Activated naive CD4-positive, alpha-beta T cell treated with Interleukin-2 at 50 U/mL for 16 hours (primary cell): ENCODE measurements around the gene SLC22A31.

Source experiments
- DNase-seq: peaks from one replicate; pipeline ENCODE4 v3.0.0-alpha.2; 2020

The SLC22A31 gene

DNA sequence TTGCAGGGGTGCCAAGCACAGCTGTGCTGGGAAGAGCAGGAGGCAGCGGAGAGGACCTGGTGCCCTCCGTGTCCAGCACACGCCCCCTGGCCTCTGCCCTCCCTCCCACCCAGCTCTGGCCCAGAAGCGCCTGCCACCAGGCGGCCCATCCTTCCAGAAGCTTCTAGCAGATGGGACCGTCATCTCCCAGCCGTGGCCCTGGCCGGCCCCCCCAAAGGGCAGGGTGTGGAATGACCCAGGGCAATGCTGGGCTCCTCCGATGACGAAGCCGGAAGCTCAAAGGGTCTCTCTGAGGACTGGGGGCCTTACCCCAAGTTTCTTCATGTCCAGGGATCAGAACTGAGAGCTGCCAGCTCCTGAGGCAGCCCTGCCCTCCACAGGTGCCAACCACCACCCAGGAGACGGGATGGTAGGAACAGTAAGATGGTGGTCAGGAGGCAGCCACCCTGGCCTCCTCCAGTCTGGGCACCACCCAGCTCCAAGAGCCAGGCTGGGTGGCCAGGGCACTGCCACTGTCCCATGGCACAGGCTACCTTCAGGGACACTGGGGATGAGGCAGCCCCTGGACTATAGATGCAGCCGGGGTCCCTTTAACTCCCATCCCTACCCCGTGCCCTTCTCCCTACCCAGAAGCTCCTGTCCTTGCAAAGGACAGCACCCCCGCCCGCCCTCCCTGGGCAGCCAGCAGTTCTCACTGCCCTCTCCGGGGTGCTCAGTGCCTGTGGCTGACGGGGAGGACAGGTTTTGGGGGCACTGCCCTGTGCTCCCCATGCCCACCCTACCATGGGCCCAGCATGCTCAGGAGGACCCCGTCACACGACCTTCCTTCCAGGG is 35.3 kb downstream of the SLC22A31 start:
- no peak for DNase-seq

GRCh38 chr16:89164436-89164835 is 35.9 kb downstream of the SLC22A31 start:
- DNase-seq: no peak

- no peak for DNase-seq
Measured at GRCh38 chr16:89163297-89163696, 37.0 kb downstream of the SLC22A31 start.

DNA sequence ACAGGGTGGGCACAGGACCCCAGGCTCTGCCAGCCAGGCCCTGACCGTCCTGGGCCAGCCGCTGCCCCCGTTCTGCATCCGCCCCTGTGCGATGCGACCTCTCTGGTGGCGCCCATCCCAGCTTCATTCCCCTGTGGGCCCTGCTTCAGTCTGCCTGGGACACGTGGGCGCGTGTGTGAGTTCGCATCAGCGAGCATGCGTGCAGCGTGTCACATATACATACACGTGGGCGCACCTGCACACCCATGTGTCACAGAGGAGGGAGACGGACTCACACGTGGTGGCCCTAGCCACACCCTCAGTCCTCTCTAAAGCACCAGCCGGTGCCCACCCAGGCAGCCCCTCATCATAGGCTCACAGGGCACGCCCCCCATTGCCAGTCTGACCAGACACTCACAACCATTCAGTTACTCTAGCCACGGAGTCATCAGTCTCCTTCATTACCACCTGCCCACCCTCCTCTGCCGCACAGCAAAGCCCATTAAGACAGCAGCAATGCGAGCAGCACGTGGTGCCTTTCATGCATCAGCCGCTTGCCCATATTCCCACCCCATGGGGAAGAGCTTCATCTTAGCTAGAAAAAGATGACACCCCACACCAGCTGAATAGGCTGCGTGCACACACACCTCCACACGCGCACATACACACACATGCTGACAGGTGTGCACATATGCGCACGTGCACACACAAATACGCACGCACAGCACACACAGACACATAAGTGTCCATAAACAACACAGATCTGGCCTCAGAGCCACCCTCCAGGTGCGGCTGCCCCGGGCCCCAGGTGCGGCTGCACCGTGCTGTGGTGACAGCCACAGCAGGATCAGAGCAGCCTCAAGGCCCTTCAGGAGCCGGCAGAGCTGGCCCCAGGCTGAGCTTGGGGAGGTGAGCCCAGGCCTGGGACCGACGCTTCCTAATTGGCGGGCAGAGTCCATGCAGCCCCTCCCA is 38.3 kb downstream of the SLC22A31 start:
- no peak for DNase-seq

GRCh38 chr16:89160977-89161701 is 39.2 kb downstream of the SLC22A31 start:
- DNase-seq: no peak

- DNase-seq: no peak
Measured at GRCh38 chr16:89159850-89160354, 40.4 kb downstream of the SLC22A31 start.

DNA sequence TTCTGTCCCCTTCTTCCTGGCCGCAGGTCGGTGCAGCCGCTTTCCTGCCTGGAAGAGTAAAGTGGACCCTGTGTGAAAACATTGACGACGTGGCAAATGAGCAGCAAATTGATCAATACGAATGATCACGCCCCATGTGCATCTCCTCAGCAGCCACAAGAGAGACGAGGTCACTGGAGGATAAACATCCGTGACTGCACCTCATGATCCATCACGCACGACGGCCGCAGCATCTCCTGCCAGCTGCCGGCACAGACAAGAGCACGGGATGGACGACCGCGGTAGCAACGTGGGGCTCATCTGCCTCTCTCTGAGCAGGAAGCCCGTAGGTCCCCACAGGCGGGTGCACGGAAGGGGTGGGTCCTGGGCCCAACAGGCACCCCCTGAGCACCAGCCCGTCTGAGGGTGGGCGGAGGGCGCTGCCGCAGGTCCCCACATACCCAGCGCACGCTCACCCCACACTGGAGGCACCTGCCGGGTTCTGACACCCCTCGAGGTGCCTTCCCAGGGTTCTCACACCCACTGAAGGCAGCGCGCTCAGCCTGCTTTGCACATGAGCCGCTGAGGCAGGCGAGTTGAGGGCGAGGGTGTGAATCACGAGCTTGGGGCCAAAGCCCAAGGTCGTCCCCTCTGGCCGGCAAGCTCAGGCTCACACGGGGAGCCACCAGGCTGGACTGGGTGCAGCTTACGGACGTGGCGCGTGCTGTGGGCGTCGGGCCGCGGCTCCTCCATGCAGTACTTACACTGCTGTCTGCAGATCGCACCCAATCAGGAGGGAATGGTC is 41.1 kb downstream of the SLC22A31 start:
- no peak for DNase-seq

GRCh38 chr16:89157778-89158177 is 42.6 kb downstream of the SLC22A31 start:
- DNase-seq: no peak

- DNase-seq: no peak
Measured at GRCh38 chr16:89156740-89157645, 43.3 kb downstream of the SLC22A31 start.

DNA sequence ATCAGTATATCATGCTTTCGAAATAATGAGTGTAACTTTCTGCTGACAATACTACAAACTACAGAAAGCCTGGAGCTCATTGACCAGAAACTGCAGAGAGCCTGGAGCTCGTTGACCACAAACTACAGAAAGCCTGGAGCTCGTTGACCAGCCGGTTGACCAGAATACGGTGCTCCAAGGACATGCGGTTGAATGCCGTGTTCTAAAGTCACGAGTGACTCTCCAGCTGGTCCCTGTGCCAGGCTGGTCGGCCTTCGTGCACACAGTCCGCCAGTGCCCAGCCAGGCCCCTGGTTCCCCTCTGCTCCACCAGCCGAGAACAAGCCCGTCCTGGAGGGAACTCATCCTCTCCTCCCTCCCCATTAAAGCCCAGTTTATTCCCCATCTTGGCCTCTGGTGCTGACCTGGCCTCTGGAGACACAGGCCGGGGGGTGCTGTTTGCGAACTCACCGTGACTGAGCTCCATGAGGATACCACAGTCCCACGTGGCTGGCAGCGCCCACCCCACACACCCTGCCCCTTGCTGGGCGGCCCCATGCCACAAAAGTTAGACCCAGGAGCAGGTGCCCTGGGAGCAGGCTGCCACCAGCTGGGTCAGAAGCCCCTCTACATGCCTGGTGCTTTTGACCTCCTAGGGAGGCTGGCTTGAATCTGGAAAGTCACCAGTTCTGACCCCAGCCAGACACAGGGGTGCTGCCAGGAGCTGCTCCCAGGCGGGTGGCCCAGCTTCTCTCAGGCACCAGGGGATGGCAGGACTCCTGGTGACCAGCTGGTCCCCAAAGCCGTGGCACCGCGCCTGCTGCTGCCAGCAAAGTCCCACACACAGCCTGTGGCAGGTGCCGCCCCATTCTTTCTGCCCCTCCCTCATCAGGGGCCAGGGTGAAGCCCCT is 44.2 kb downstream of the SLC22A31 start:
- DNase-seq: no peak

DNA sequence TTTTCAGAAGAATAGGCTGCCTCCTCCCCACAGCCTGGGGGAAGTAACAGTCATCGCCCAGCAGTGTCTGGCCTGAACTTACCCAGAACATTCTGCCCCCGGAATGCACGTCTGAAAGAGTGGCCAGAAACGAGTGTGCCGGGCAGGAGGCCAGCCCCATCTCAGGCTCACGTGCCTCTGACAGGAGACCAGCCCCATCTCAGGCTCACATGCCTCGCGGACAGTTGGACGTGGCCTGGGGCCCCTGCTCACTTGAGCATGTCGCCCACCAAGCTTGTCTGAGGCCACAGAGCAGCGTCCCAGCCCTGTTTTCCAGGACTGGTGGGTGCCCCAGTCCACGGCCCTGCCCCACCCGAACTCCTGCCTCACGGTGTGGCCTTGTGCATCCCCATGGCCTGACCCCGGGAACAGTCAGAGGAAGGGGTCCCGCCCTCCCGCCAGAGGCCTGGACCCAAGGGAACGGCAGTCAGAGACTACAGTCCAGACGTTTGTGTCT is 45.1 kb downstream of the SLC22A31 start:
- no peak for DNase-seq

DNA sequence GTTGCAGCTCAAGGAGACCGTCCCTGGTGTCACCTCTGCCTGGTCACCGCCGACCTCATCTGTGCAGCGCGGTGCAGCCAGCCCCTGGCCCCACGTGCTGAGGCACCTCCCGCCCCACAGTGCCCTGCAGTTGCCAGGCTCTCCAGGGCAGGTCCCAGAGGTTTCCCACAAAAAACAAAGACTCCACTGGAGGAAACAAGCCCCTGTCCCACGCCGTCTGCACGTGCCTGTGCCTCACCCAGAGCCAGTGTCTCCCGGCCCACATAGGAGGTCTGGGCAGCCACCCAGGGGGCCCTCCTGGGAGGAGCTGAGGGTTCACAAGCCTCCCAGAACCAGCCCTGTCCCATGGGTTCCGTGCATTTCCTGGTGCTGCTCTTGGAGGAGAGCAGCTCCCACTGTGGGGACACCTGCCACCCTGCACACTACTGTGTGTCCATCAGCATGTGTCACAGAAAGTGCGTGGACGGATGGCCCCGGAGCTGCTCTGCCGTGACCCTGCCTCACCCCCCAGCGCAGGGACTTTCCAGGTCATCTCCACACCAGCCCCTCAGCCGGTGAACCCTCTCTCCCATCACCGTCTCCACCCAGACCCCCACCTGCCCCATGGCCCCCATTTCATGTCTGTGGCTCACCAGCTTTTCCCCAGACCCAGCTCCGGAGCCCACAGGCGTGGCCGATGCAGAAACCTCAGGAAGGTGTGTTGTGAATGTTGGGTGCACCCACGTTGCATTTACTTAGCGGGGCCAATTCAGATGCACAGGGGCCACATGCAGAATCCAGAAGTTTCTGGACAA is 45.8 kb downstream of the SLC22A31 start:
- DNase-seq: no peak

DNA sequence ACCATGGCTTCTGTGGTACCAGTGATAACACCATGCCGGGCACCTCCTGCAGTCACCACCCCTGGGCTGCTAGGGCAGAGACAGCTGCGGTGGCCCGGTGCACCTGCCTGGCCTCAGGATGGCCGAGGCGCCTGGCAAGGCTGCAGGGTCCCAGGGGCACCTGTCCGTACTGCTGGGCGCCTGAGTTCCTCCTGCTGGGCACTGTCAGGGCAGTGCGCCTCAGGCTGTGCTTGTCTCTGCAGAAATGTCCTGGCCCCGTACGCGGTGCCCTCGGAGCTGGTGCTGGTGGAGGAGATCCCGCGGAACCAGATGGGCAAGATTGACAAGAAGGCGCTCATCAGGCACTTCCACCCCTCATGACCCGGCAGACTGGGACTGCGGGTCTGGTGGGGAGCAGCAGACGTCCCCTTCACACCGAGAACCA is 46.5 kb downstream of the SLC22A31 start:
- no peak for DNase-seq

DNA sequence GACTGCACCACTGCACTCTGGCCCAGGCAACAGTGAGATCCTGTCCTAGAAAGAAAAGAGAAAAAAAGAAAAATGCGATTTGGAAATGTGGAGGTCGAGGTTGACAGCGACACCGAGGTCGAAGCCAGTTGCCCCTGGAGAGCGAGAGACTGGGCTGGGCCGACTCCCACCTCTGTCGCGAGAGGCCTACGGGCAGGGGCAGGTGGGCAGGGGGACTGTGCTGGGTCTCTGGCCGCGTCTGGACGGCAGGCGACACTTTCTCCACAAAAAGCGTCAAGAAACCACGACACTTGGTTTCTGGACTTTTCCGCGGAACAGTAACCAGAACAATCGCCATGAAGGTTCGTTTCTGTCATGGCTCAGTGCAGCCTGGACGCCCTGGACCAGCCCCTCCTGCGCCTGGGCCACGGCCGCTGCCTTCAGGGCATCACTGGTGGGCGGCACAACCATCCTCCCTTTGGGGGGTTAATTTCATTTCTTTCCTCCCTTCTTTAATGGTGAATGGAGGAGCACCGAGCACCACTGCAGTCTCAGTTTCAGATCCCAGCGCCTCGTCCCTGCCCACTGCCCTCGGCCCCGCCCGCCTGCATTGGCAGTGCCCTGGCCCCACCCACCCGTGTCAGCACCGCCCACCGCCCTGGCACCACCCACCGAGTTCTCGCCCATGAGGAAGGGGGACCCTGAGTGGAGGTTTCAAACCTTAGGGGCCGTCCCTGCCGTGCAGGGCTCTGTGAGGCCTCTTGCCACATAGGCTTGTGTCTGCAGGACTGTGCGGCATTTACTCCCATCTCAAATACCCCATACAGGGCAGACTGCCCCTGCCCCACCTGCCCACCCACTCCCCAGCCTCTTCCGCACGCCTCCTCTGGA is 47.3 kb downstream of the SLC22A31 start:
- DNase-seq: no peak

- DNase-seq: no peak
Measured at GRCh38 chr16:89150981-89151380, 49.4 kb downstream of the SLC22A31 start.

GRCh38 chr16:89150090-89150835 is 50.1 kb downstream of the SLC22A31 start:
- no peak for DNase-seq

DNA sequence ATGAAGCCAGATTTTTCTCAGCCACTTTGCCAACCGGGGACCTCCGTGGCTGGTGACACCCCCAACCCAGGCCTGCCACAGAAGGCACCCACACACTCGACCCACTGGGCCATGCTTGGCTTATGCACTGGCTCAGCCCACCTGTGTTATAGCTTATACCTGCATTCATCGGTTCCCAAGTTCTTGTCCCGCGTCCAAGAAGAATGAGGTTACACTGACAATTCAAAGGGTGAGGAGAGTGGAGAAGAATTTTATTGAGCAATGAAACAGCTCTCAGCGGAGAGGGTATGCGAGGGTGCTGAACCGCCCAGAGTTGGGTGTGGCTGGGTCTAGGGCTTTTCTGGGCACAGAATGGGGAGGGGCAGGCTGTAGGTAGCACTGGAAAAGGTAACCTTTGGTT is 51.0 kb downstream of the SLC22A31 start:
- no peak for DNase-seq
